DOHH2 (cell line): Measurements from ENCODE around the gene XKR7.

Experiments
- H3F3A ChIP-seq: fragments of 200-600 bp; sonication (generic), shearing (Covaris generic); 2 replicates; pipeline ENCODE4 v1.6.0; 2016; ENCODE audit warnings: antibody characterized with exemption, mild to moderate bottlenecking; ENCODE audit not compliant: control insufficient read depth, insufficient read depth
- H3K27ac ChIP-seq: fragments of 200-600 bp; sonication (generic); 2 replicates; pipeline ENCODE4 v1.5.1; 2014; ENCODE audit warnings: low read depth, mild to moderate bottlenecking, low read length, moderate library complexity
- H3K27me3 ChIP-seq: fragments of 200-600 bp; sonication (generic); 2 replicates; pipeline ENCODE4 v1.6.1; 2014; ENCODE audit warnings: mild to moderate bottlenecking, low read length, mixed read lengths; ENCODE audit not compliant: control insufficient read depth
- H3K36me3 ChIP-seq: fragments of 200-600 bp; sonication (generic); 2 replicates; pipeline ENCODE4 v1.6.1; 2014; ENCODE audit warnings: mild to moderate bottlenecking, low read length, moderate library complexity, mixed read lengths; ENCODE audit not compliant: control insufficient read depth
- H3K4me1 ChIP-seq: fragments of 200-600 bp; sonication (generic); 2 replicates; pipeline ENCODE4 v1.6.1; 2014; ENCODE audit warnings: mild to moderate bottlenecking, low read length, mixed read lengths; ENCODE audit not compliant: control insufficient read depth
- H3K4me2 ChIP-seq: fragments of 200-600 bp; sonication (generic); 2 replicates; pipeline ENCODE4 v1.6.0; 2014; ENCODE audit warnings: mild to moderate bottlenecking, low read length, moderate library complexity
- H3K4me3 ChIP-seq: fragments of 200-600 bp; sonication (generic); 2 replicates; pipeline ENCODE4 v1.5.1; 2014; ENCODE audit warnings: mild to moderate bottlenecking, low read length, mixed read lengths
- H3K79me2 ChIP-seq: fragments of 200-600 bp; sonication (generic); 2 replicates; pipeline ENCODE4 v1.6.1; 2014; ENCODE audit warnings: mild to moderate bottlenecking, low read length, mixed read lengths; ENCODE audit not compliant: control insufficient read depth
- H3K9me2 ChIP-seq: fragments of 200-600 bp; sonication (generic); replicated peaks from 2 replicates; pipeline ENCODE4 v1.6.1; 2014; ENCODE audit warnings: mild to moderate bottlenecking, low read length, mixed read lengths; ENCODE audit not compliant: control insufficient read depth
- H3K9me3 ChIP-seq: fragments of 200-600 bp; sonication (generic); 2 replicates; pipeline ENCODE4 v1.6.1; 2014; ENCODE audit warnings: antibody characterized with exemption, low read length, mixed read lengths; ENCODE audit not compliant: control insufficient read depth, insufficient read depth
- H4K20me1 ChIP-seq: fragments of 200-600 bp; sonication (generic); 2 replicates; pipeline ENCODE4 v1.6.0; 2014; ENCODE audit warnings: low read depth, mild to moderate bottlenecking, antibody characterized with exemption, low read length, moderate library complexity; ENCODE audit not compliant: control insufficient read depth, insufficient read depth
- EZH2phosphoT487 ChIP-seq: fragments of 200-600 bp; sonication (generic); IDR thresholded peaks from 2 replicates; pipeline ENCODE4 v1.6.1; 2017; ENCODE audit warnings: borderline replicate concordance, mild to moderate bottlenecking, antibody characterized with exemption, low read length, moderate library complexity, mixed read lengths
- TF ChIP-seq, protein P1 (sequence below): fragments of 200-600 bp; sonication (generic); IDR thresholded peaks from one replicate; pipeline ENCODE4 v1.5.1; 2014; ENCODE audit warnings: antibody characterized with exemption, mild to moderate bottlenecking, low read depth, low read length; ENCODE audit not compliant: poor library complexity, severe bottlenecking

Gene XKR7

GRCh38 chr20:31998246-31998645 lies 30.3 kb downstream of the XKR7 start:
- Histone ChIP-seq H3K36me3 (no peaks in the 10 kb centered on the region), H3K4me2 (no peak overlapping the region), H3K4me1 (no peaks in the 10 kb centered on the region), H3K9me2 (no peaks in the 10 kb centered on the region), H3K4me3 (no peak overlapping the region), H3F3A (no peaks in the 10 kb centered on the region), H3K27ac (no peak overlapping the region), H3K9me3 (no peaks in the 10 kb centered on the region), H3K79me2 (no peaks in the 10 kb centered on the region), H4K20me1 (no peaks in the 10 kb centered on the region), H3K27me3 (peaks cover 20% of the 10 kb centered on the region)
- TF ChIP-seq, protein P1, sequence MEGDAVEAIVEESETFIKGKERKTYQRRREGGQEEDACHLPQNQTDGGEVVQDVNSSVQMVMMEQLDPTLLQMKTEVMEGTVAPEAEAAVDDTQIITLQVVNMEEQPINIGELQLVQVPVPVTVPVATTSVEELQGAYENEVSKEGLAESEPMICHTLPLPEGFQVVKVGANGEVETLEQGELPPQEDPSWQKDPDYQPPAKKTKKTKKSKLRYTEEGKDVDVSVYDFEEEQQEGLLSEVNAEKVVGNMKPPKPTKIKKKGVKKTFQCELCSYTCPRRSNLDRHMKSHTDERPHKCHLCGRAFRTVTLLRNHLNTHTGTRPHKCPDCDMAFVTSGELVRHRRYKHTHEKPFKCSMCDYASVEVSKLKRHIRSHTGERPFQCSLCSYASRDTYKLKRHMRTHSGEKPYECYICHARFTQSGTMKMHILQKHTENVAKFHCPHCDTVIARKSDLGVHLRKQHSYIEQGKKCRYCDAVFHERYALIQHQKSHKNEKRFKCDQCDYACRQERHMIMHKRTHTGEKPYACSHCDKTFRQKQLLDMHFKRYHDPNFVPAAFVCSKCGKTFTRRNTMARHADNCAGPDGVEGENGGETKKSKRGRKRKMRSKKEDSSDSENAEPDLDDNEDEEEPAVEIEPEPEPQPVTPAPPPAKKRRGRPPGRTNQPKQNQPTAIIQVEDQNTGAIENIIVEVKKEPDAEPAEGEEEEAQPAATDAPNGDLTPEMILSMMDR = no peak
- TF ChIP-seq EZH2phosphoT487 = no peak

- Histone ChIP-seq H3K9me3 (no peaks in the 10 kb centered on the region), H3F3A (no peaks in the 10 kb centered on the region), H4K20me1 (no peaks in the 10 kb centered on the region), H3K9me2 (no peaks in the 10 kb centered on the region), H3K36me3 (no peaks in the 10 kb centered on the region), H3K27ac (no peak overlapping the region), H3K4me3 (no peak overlapping the region), H3K4me2 (no peak overlapping the region), H3K27me3 (no peaks in the 10 kb centered on the region), H3K4me1 (peaks cover 7% of the 10 kb centered on the region), H3K79me2 (no peaks in the 10 kb centered on the region)
- TF ChIP-seq, protein P1 = no peak
- no peak for TF ChIP-seq EZH2phosphoT487
These were observed 35.4 kb downstream of the XKR7 start for GRCh38 chr20:32003325-32003724.

DNA sequence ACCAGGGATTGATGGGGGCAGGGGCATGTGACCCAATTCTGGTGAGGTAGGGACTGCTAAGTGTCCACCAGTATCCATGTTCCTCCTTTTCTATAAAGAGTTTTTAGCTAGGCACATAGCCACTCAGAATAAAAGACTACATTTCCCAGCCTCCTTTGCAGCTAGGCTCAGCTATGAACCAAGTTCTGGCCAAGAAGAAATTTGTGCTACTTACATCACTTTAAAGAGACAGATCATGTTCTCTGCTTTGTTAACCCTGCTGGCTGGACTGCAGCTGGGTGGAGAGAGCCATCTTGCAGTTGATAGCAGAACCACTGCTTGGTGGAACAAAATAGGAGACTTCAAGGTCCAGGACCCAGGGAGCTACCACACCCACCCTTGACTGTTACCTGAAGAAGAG lies 37.0 kb downstream of the XKR7 start:
- no peaks in the 10 kb centered on the region for H3K79me2 ChIP-seq
- no peak overlapping the region for H3K27ac ChIP-seq
- no peaks in the 10 kb centered on the region for H3K9me3 ChIP-seq
- no peaks in the 10 kb centered on the region for H4K20me1 ChIP-seq
- no peak overlapping the region for H3K4me3 ChIP-seq
- no peaks in the 10 kb centered on the region for H3K27me3 ChIP-seq
- no peak overlapping the region for H3K4me2 ChIP-seq
- H3K9me2 ChIP-seq = no peaks in the 10 kb centered on the region
- H3K36me3 ChIP-seq = no peaks in the 10 kb centered on the region
- TF ChIP-seq, protein P1 = no peak
- no peak for TF ChIP-seq EZH2phosphoT487
- H3F3A ChIP-seq = no peaks in the 10 kb centered on the region
- peaks cover 7% of the 10 kb centered on the region for H3K4me1 ChIP-seq

DNA sequence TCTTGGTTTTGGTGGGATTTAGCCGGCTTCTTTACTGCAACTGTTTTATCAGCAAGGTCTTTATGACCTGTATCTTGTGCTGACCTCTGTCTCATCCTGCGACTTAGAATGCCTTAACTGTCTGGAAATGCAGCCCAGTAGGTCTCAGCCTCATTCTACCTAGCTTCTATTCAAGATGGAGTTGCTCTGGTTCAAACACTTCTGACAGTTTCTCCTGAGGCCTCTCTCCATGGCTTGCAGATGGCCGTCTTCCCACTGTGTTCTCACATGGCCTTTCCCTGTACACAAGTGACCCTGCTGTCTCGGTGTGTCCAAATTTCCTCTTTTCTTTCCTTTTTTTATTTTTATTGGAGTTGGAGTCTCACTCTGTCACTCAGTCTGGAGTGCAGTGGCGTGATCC lies 38.1 kb downstream of the XKR7 start:
- no peak for TF ChIP-seq EZH2phosphoT487
- TF ChIP-seq, protein P1 = no peak
- H3K9me2 ChIP-seq = no peaks in the 10 kb centered on the region
- no peaks in the 10 kb centered on the region for H3K27me3 ChIP-seq
- no peak overlapping the region for H3K4me2 ChIP-seq
- no peaks in the 10 kb centered on the region for H3K36me3 ChIP-seq
- H3K9me3 ChIP-seq = no peaks in the 10 kb centered on the region
- no peaks in the 10 kb centered on the region for H3K79me2 ChIP-seq
- no peaks in the 10 kb centered on the region for H4K20me1 ChIP-seq
- H3K4me3 ChIP-seq = no peak overlapping the region
- no peaks in the 10 kb centered on the region for H3F3A ChIP-seq
- peaks cover 7% of the 10 kb centered on the region for H3K4me1 ChIP-seq
- no peak overlapping the region for H3K27ac ChIP-seq
